Measurements from ENCODE around the gene SPTLC2. TPM values are rescaled to one million over a fixed set of nuclear protein-coding genes. Genes with fewer than 3 reads are reported as not detected.

SPTLC2 gene
- total and polyA plus RNA-seq, 4 donors = 8.1 to 48.6 (median 27.6) TPM

- no peak for TF ChIP-seq CTCF (IDR thresholded peaks at IDR 0.05; ENCODE audit: control extremely low read depth, extremely low read depth)
- Histone ChIP-seq H3K9me3 (ENCODE audit: control insufficient read depth in 4 of 4, insufficient read depth in 3 of 4, low read length in 3 of 4) (no peaks in the 10 kb centered on the region), H3K27ac (ENCODE audit: low read depth in 1 of 2, low read length in 1 of 2) (no peak overlapping the region), H3K4me3 (no peak overlapping the region), H3K4me1 (ENCODE audit: control insufficient read depth in 5 of 5, insufficient read depth in 5 of 5, low read length in 5 of 5) (peaks cover 0 to 4% (median 0%) of the 10 kb centered on the region in 5 donors), H3K27me3 (ENCODE audit: control insufficient read depth in 3 of 3, insufficient read depth in 3 of 3, low read length in 2 of 3) (no peaks in the 10 kb centered on the region), H3K36me3 (ENCODE audit: control insufficient read depth in 4 of 4, insufficient read depth in 4 of 4, low read length in 4 of 4) (peaks cover 18 to 30% (median 21%) of the 10 kb centered on the region in 4 donors), H3K9ac (ENCODE audit: insufficient read depth in 1 of 2, low read length in 2 of 2) (no peak overlapping the region)
- no peak for DNase-seq
- WGBS, 2 donors = 77 to 83% methylated on average over 9 of the region's 9 CpGs
- no peak for ATAC-seq (ENCODE audit: insufficient read depth, low FRiP score)
These were observed 61.4 kb downstream of the SPTLC2 start for GRCh38 chr14:77554816-77555599.

- Histone ChIP-seq H3K9me3 (ENCODE audit: control insufficient read depth in 4 of 4, insufficient read depth in 3 of 4, low read length in 3 of 4) (no peaks in the 10 kb centered on the region), H3K4me3 (no peak overlapping the region), H3K9ac (ENCODE audit: insufficient read depth in 1 of 2, low read length in 2 of 2) (no peak overlapping the region), H3K27ac (ENCODE audit: low read depth in 1 of 2, low read length in 1 of 2) (no peak overlapping the region), H3K27me3 (ENCODE audit: control insufficient read depth in 3 of 3, insufficient read depth in 3 of 3, low read length in 2 of 3) (no peaks in the 10 kb centered on the region), H3K36me3 (ENCODE audit: control insufficient read depth in 4 of 4, insufficient read depth in 4 of 4, low read length in 4 of 4) (peaks cover 20 to 26% (median 25%) of the 10 kb centered on the region in 4 donors), H3K4me1 (ENCODE audit: control insufficient read depth in 5 of 5, insufficient read depth in 5 of 5, low read length in 5 of 5) (peaks cover 0 to 4% (median 0%) of the 10 kb centered on the region in 5 donors)
- ATAC-seq (ENCODE audit: insufficient read depth, low FRiP score) (no peak), DNase-seq (no peak)
- 53 to 60% methylated on average over 5 of the region's 5 CpGs for WGBS, 2 donors
- TF ChIP-seq CTCF (IDR thresholded peaks at IDR 0.05; ENCODE audit: control extremely low read depth, extremely low read depth) = no peak
These were observed 62.2 kb downstream of the SPTLC2 start for GRCh38 chr14:77554207-77554606.

GRCh38 chr14:77549451-77549850, 67.0 kb downstream of the SPTLC2 start:
- H3K4me3 ChIP-seq = no peak overlapping the region
- H3K27me3 ChIP-seq (ENCODE audit: control insufficient read depth in 3 of 3, insufficient read depth in 3 of 3, low read length in 2 of 3) = no peaks in the 10 kb centered on the region
- no peaks in the 10 kb centered on the region for H3K4me1 ChIP-seq (ENCODE audit: control insufficient read depth in 5 of 5, insufficient read depth in 5 of 5, low read length in 5 of 5)
- ATAC-seq (ENCODE audit: insufficient read depth, low FRiP score) = no peak
- WGBS, 2 donors = 93 to 95% methylated on average over 1 of the region's 1 CpG
- no peak overlapping the region for H3K27ac ChIP-seq (ENCODE audit: low read depth in 1 of 2, low read length in 1 of 2)
- no peak overlapping the region for H3K9ac ChIP-seq (ENCODE audit: insufficient read depth in 1 of 2, low read length in 2 of 2)
- H3K36me3 ChIP-seq (ENCODE audit: control insufficient read depth in 4 of 4, insufficient read depth in 4 of 4, low read length in 4 of 4) = peaks cover 15 to 29% (median 22%) of the 10 kb centered on the region in 4 donors
- no peak for TF ChIP-seq CTCF (IDR thresholded peaks at IDR 0.05; ENCODE audit: control extremely low read depth, extremely low read depth)
- no peak for DNase-seq
- H3K9me3 ChIP-seq (ENCODE audit: control insufficient read depth in 4 of 4, insufficient read depth in 3 of 4, low read length in 3 of 4) = no peaks in the 10 kb centered on the region

Measured in lung (tissue), 12 donors.